ENCODE data around the gene NOP58.
"Not testable (repeated sequence)": the region's sequence is repeated elsewhere in the genome, so short reads cannot be mapped to it uniquely, and the experiment has no call there.

The NOP58 gene

DNA sequence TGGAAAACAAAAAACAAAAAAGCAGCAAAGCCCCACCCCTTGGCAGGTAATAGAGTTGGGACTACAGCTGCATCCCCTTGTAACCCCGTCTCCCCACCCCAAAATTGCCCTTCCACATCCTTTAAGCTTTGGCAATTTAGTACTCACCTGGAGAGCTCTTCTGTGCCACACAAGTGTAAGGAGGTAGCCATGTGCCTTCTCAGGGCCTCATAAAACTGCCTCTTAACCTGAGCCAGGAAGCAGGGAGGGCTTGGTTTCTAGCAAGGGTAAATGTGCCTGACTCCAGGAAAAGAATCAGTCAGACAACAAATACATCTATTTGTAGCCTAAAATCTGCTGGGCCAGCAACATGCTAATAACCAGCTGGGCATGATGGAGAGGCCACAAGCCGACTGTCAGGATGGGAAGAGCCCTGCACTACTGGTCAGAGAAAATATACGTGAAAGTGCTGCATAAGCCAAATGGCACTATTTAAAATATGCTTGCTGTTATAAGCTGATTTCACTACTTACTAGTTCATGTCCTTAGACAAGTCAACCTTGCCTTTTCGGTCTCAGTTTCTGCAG, 46.3 kb downstream of the NOP58 start:
- DNase-seq = no peak

- DNase-seq = no peak
Measured at GRCh38 chr2:202314116-202314515, 48.6 kb downstream of the NOP58 start.

GRCh38 chr2:202317080-202317857, 51.7 kb downstream of the NOP58 start:
- DNase-seq = no peak

DNA sequence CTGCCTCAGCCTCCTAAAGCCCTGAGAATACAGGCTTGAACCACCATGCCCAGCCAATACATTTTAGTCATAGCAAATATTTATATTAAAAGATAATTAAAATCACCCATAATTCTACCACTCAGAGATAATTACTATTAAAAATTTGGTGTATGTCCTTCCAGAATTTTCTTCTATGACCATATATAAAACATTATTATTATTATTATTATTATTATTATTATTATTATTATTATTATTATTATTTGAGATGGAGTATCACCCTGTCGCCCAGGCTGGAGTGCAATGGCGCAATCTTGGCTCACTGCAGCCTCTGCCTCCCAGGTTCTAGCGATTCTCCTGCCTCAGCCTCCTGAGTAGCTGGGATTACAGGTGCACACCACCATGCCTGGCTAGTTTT, 54.8 kb downstream of the NOP58 start:
- not testable (repeated sequence) for DNase-seq

DNA sequence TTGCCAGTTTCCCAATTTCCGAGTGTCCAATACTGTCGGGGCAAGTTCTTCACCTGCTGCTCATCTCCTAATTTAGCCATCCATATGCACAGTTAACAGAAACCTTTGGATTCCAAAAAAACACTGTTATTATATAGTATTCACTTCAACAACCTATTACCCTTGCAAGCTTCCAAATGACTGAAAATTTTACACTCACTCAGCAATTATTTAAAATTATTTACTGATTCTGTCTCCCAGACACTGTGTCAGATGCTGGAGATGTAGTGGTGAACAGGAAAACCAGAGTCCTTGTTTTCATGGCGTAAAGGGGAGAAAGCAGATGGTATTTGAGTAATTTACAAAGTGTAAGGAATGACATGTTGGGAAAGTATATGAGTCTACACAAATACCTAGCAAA, 56.9 kb downstream of the NOP58 start:
- no peak for DNase-seq

DNA sequence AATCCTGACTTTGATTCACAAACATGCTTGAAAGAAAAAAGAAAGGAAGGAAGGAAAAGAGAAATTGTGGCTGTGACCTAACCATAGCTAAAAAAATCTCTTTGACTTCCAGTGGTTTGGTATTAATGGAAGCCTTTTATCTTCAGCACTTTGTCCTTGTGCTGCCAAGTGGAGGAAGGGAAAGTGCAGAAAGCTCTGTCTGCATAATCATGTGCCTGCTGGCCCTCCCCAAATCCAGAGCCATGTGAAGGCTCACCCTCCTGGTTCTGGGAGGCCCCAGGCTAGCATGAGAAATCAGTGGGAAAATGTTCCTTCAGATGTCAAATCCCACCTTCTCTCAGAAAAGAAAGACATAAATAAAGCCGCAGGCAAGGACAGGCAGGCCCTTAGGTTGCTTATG, 62.3 kb downstream of the NOP58 start:
- DNase-seq = no peak

DNA sequence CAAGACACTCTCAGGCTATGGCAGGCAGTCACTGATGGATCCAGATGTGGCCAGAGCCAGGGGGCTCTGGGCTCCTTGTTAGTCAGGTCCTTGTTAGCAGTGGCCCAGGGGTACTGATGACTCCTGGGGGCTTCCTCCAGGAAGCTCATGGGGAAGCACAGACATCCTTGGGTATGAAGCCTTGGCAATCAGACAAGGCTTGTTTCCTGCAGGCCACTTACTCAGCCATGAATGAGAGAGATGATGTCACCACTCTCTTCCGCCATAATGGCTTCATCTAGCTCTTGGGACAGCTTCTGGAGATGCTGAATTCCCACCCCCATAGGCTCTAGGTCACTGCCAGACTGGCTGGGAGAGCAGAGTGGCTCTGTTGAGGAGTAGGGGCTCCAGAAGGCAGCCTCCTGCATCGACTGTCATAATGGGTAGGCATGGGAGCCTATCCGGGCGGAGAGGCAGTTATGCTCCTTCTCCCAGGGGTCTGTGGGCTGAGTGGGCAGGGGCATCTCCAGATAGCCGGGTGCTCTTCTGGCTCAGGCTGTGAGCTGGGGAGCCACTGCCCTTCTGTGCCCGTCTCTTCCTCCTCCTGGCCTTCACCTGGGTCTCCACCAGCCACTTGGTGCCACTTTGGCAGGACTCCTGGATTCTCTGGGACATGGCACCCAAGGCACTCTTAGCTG, 70.4 kb downstream of the NOP58 start:
- DNase-seq = no peak

GRCh38 chr2:202337151-202337550, 71.6 kb downstream of the NOP58 start:
- DNase-seq = no peak

DNA sequence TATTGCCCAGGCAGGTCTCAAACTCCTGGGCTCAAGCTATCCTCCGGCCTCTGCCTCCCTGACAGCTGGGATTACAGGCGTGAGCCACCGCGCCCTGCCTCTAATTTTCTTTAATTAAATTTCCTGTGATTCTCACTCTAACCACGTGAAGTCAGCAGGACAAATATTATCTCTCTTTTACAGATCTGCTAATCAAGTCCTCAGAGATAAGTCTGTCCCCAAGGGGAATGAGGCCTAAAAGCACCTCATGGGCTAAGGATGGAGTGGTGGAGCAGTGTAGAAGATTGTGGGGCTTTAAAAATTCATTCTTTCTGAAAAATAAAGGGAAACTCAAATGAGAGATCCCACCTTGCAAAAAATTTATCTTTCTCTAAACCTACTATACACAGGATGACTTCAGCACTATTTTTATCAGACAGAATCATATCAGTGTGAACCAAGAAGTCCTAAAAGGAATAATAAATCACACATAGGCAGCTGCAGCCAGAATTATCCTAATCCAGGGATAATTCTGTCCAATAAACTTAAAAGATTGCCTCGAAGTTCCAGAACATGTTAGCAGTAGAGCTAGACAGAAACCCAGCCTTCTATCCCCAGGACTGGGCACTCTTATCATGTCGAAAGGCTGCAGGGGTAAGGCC, 72.3 kb downstream of the NOP58 start:
- no peak for DNase-seq

DNA sequence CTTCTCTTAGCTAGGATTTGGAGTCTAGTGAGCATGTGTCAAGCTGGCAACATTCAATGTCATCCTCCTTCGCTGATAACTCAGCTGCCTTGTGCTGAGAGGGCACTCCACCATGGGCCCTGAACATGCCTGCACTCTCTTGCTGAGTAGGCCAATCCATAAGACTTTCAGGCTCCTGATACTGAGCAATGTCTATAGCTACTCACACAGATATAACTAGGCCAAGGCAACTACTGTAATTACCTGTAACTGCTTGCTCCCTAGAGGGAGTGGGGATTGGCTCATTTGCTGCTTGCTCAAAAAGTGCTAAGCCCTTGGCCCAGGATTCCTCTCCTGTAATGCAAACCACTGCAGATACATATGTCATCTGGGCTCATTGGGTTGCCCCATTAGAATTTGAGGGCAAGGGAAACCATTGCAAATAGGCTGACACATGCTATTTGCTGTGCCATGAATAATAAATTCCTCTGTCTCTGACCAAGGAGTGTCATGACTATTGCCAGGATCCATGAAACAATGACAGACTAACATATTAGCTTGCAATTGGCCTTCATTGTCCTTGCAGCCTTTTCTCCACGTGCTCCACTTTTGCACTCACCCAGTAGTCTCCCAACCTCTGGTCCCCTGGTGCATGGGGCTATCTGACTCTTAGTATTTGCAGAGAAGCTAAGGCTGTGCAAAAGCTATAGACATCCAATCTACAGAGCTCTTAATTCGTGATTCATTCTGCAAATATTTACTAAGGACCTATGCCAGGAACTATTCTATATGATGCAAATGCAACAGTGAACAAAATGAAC, 73.7 kb downstream of the NOP58 start:
- no peak for DNase-seq

GRCh38 chr2:202344178-202344577, 78.6 kb downstream of the NOP58 start:
- no peak for DNase-seq

- no peak for DNase-seq
Measured at GRCh38 chr2:202346180-202346579, 80.6 kb downstream of the NOP58 start.
